Measurements from ENCODE around the gene NCCRP1.

Gene NCCRP1

GRCh38 chr19:39164289-39164688, 32.5 kb upstream of the NCCRP1 start:
- no peak for DNase-seq (ENCODE audit: extremely low read depth in 1 of 2, low read depth in 1 of 2)

- no peak for DNase-seq (ENCODE audit: extremely low read depth in 1 of 2, low read depth in 1 of 2)
These were observed 30.9 kb upstream of the NCCRP1 start for GRCh38 chr19:39165857-39166256.

- no peak for DNase-seq (ENCODE audit: extremely low read depth in 1 of 2, low read depth in 1 of 2)
These were observed 30.0 kb upstream of the NCCRP1 start for GRCh38 chr19:39166571-39167391.

GRCh38 chr19:39167461-39168257, 29.1 kb upstream of the NCCRP1 start:
- DNase-seq (ENCODE audit: extremely low read depth in 1 of 2, low read depth in 1 of 2): no peak

GRCh38 chr19:39168258-39169142, 28.3 kb upstream of the NCCRP1 start:
- no peak for DNase-seq (ENCODE audit: extremely low read depth in 1 of 2, low read depth in 1 of 2)

- DNase-seq (ENCODE audit: extremely low read depth in 1 of 2, low read depth in 1 of 2): no peak
These were observed 27.5 kb upstream of the NCCRP1 start for GRCh38 chr19:39169143-39169810.

GRCh38 chr19:39170386-39171231, 26.2 kb upstream of the NCCRP1 start:
- DNase-seq (ENCODE audit: extremely low read depth in 1 of 2, low read depth in 1 of 2): no peak

- no peak for DNase-seq (ENCODE audit: extremely low read depth in 1 of 2, low read depth in 1 of 2)
These were observed 25.0 kb upstream of the NCCRP1 start for GRCh38 chr19:39171479-39172465.

GRCh38 chr19:39172700-39173501, 23.9 kb upstream of the NCCRP1 start:
- DNase-seq (ENCODE audit: extremely low read depth in 1 of 2, low read depth in 1 of 2): no peak

GRCh38 chr19:39173502-39173991, 23.2 kb upstream of the NCCRP1 start:
- DNase-seq (ENCODE audit: extremely low read depth in 1 of 2, low read depth in 1 of 2): no peak

GRCh38 chr19:39174142-39174541, 22.6 kb upstream of the NCCRP1 start:
- no peak for DNase-seq (ENCODE audit: extremely low read depth in 1 of 2, low read depth in 1 of 2)

GRCh38 chr19:39174558-39175544, 21.9 kb upstream of the NCCRP1 start:
- DNase-seq (ENCODE audit: extremely low read depth in 1 of 2, low read depth in 1 of 2): no peak

- no peak for DNase-seq (ENCODE audit: extremely low read depth in 1 of 2, low read depth in 1 of 2)
These were observed 21.2 kb upstream of the NCCRP1 start for GRCh38 chr19:39175564-39175963.

- DNase-seq (ENCODE audit: extremely low read depth in 1 of 2, low read depth in 1 of 2): no peak
These were observed 19.6 kb upstream of the NCCRP1 start for GRCh38 chr19:39177110-39177699.

GRCh38 chr19:39177736-39178135, 19.0 kb upstream of the NCCRP1 start:
- DNase-seq (ENCODE audit: extremely low read depth in 1 of 2, low read depth in 1 of 2): no peak

Measured in activated CD8-positive, alpha-beta memory T cell treated with anti-CD3 and anti-CD28 coated beads for 1 hour (primary cell).